ENCODE data around the gene IRF5. TPM values are rescaled to one million over a fixed set of nuclear protein-coding genes. Genes with fewer than 3 reads are reported as not detected.

IRF5 gene
- total RNA-seq, 1 experiment from 2014 or later = 8.8 TPM

DNA sequence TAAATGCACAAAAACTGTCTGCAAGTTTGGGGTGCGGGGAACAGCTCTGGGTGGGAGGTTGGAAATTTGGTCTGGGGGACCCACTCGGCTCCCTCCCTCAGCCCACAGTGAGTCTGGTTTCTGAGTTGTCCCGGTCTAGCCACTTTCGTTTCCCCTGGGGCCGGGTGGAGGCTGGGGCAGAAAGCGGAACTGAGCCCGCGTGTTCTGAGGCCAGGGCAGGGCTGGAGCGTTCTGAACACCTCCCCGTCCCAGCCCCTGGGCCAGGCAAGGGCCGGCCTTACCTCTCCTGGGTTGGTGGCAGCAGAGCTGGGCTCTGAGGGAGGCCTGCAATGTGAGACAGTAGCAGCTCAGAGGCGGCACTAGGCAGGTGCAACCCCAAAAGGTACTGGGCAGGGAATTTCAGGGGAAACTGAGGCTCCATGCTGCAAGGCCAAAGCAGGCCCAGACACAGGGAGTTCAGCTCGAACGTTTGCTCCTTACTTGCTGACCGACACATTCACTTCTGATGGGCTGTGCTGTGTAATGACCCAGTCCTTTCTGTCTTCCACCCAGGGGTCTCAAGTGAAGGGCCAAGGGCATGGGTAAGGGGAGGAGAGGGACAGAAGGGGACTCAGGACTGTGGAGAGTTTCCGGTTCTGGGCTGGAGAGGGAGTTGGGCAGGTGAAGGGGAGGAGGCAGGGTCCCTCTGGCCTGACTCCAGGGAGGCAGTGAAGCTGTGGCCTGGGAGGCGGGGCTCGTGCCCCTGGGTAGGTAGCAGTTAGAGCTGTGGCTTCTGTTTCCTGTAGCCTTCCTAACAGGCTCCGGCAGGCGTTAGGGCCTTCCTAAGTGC is 3.0 kb downstream of the IRF5 start:
- Histone ChIP-seq H3K4me1 (ENCODE audit: control insufficient read depth, insufficient read depth, low read length) (no peaks in the 10 kb centered on the region), H3K36me3 (ENCODE audit: control insufficient read depth, insufficient read depth, low read length) (no peaks in the 10 kb centered on the region), H3K27ac (ENCODE audit: low read length) (no peak overlapping the region), H3K4me3 (ENCODE audit: low read depth in 2 of 2, low read length in 2 of 2) (no peak overlapping the region), H3K9me3 (ENCODE audit: control insufficient read depth, insufficient read depth, low read depth, low read length) (no peaks in the 10 kb centered on the region), H3K27me3 (ENCODE audit: control insufficient read depth, insufficient read depth, low read length) (no peaks in the 10 kb centered on the region)
- in situ Hi-C loops (cut with HindIII; ENCODE audit: low pct_unique_long_range_greater_than_20kb, low sequenced_read_pairs) = no loop called here
- no peak for TF ChIP-seq SIN3A (IDR thresholded peaks at IDR 0.05; ENCODE audit: borderline replicate concordance, insufficient read depth, low read depth, low read length)
- no peak for TF ChIP-seq REST (IDR thresholded peaks at IDR 0.05; ENCODE audit: insufficient read depth in 1 of 2, low read depth in 2 of 2, low read length in 1 of 2)
- no peak for TF ChIP-seq POLR2AphosphoS5 (IDR thresholded peaks at IDR 0.05; ENCODE audit: low read depth, low read length)
- TF ChIP-seq TCF7L2 (IDR thresholded peaks at IDR 0.05; ENCODE audit: low read depth, low read length) = no peak
- TF ChIP-seq, protein P1, sequence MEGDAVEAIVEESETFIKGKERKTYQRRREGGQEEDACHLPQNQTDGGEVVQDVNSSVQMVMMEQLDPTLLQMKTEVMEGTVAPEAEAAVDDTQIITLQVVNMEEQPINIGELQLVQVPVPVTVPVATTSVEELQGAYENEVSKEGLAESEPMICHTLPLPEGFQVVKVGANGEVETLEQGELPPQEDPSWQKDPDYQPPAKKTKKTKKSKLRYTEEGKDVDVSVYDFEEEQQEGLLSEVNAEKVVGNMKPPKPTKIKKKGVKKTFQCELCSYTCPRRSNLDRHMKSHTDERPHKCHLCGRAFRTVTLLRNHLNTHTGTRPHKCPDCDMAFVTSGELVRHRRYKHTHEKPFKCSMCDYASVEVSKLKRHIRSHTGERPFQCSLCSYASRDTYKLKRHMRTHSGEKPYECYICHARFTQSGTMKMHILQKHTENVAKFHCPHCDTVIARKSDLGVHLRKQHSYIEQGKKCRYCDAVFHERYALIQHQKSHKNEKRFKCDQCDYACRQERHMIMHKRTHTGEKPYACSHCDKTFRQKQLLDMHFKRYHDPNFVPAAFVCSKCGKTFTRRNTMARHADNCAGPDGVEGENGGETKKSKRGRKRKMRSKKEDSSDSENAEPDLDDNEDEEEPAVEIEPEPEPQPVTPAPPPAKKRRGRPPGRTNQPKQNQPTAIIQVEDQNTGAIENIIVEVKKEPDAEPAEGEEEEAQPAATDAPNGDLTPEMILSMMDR (IDR thresholded peaks at IDR 0.05) = no peak
- intact Hi-C loops (cut with micrococcal nuclease; ENCODE audit: unreplicated experiment) = no loop called here
- ATAC-seq (no peak), DNase-seq (ENCODE audit: low read depth, low spot score) (no peak)
- no TSS peak for BruUV-seq (replicated peaks)
- CTCF ChIA-PET = no interaction called here
- POLR2A ChIA-PET = interaction anchor here (0.6 kb wide), 1 partner anchor 152 kb away, joined by 6 read pairs; no protein-coding TSS in a partner anchor

DNA sequence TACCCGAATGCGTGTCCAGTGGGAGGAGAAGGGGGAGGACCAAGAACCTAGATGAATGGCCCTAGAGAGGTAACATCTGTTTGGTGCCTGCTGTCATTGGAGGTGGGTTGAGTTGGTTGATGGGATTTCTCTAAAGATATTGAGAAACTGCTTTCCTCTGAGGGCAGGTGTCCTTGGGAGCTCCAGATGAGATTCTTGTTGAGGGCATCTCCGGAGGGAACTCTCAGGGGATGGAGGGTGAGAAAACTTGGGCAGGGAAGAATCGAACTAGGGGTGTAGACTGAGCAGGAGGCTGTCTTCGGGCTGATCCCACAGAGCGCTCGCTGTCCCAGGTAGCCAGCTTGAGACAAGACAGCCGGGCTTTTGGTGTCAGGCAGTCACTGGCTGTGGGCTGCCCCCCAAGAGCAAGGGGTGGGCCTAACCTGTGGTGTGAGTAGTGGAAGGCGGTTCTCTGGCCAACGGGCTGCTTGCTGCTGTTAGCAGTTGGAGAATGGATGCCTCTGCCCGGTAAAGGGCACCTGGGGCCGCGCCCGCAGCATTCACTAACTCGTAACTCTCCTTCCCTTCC is 3.7 kb downstream of the IRF5 start:
- TF ChIP-seq, protein P1 (IDR thresholded peaks at IDR 0.05) = no peak
- no peak for TF ChIP-seq TCF7L2 (IDR thresholded peaks at IDR 0.05; ENCODE audit: low read depth, low read length)
- Histone ChIP-seq H3K9me3 (ENCODE audit: control insufficient read depth, insufficient read depth, low read depth, low read length) (no peaks in the 10 kb centered on the region), H3K27me3 (ENCODE audit: control insufficient read depth, insufficient read depth, low read length) (no peaks in the 10 kb centered on the region), H3K27ac (ENCODE audit: low read length) (no peak overlapping the region), H3K36me3 (ENCODE audit: control insufficient read depth, insufficient read depth, low read length) (no peaks in the 10 kb centered on the region), H3K4me1 (ENCODE audit: control insufficient read depth, insufficient read depth, low read length) (no peaks in the 10 kb centered on the region), H3K4me3 (ENCODE audit: low read depth in 2 of 2, low read length in 2 of 2) (no peak overlapping the region)
- ATAC-seq (no peak), DNase-seq (ENCODE audit: low read depth, low spot score) (no peak)
- BruUV-seq (replicated peaks) = no TSS peak
- POLR2A ChIA-PET = no interaction called here
- in situ Hi-C loops (cut with HindIII; ENCODE audit: low pct_unique_long_range_greater_than_20kb, low sequenced_read_pairs) (no loop called here), intact Hi-C loops (cut with micrococcal nuclease; ENCODE audit: unreplicated experiment) (no loop called here)
- CTCF ChIA-PET = no interaction called here
